NB4 (cell line): ENCODE results near the gene GH2.
"Not testable (repeated sequence)": the region's sequence is repeated elsewhere in the genome, so short reads cannot be mapped to it uniquely, and the experiment has no call there.

Source experiments
- POLR2A ChIP-seq: IDR thresholded peaks from 2 replicates; pipeline ENCODE4 v1.6.1; 2011; ENCODE audit warnings: mild to moderate bottlenecking; ENCODE audit not compliant: insufficient read length; ENCODE audit errors: extremely low read depth
- TF ChIP-seq, protein P1 (sequence below): IDR thresholded peaks from one replicate; pipeline ENCODE4 v1.5.1; 2012; ENCODE audit warnings: low read depth, low read length
- TF ChIP-seq, protein P2 (sequence below): IDR thresholded peaks from 2 replicates; pipeline ENCODE4 v1.6.1; 2011; ENCODE audit warnings: low read depth, low read length

DNA sequence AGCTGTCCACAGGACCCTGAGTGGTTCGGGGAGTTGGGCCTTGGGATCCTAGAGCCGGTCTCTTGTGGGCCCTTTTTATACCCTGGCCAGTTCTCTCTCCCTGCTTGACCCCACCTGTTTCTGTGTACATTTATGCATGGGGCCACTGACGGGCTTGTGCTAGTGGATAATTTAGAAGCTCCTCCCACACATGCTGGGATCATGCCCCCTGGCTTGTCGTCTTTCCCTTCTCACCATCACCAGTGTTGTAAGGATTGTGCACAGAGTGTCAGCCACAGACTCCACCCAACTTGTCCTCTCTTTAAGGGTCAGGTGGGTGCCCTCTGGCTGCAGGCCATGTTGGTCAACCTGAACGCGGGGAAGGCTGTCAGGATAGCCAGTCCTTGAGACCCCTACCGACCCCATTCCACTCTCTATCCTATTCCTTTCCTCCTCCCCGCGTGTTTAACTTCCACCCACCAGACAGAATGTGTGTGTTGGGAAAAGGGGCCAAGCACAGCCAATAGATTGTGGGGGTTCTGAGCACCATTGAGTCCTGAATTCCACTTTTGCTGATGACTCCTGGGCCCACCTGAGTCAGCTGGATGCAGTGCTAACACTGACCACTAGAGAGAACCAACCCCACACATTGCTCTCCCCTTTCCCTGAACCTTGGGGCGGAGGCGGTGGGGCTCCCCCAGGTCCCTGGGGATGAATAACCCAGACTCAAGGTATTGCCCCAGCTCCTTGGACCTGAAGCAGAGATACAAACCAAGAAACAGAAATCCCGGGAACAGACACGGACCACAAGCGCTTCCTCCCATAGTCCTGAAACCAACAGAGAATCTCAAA lies 15.0 kb upstream of the GH2 start, which contains the start of gene CSH1:
- TF ChIP-seq, protein P1, sequence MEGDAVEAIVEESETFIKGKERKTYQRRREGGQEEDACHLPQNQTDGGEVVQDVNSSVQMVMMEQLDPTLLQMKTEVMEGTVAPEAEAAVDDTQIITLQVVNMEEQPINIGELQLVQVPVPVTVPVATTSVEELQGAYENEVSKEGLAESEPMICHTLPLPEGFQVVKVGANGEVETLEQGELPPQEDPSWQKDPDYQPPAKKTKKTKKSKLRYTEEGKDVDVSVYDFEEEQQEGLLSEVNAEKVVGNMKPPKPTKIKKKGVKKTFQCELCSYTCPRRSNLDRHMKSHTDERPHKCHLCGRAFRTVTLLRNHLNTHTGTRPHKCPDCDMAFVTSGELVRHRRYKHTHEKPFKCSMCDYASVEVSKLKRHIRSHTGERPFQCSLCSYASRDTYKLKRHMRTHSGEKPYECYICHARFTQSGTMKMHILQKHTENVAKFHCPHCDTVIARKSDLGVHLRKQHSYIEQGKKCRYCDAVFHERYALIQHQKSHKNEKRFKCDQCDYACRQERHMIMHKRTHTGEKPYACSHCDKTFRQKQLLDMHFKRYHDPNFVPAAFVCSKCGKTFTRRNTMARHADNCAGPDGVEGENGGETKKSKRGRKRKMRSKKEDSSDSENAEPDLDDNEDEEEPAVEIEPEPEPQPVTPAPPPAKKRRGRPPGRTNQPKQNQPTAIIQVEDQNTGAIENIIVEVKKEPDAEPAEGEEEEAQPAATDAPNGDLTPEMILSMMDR: not testable (repeated sequence)
- TF ChIP-seq, protein P2, sequence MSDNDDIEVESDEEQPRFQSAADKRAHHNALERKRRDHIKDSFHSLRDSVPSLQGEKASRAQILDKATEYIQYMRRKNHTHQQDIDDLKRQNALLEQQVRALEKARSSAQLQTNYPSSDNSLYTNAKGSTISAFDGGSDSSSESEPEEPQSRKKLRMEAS: not testable (repeated sequence)
- not testable (repeated sequence) for TF ChIP-seq POLR2A
